GM23338 (cell line): ENCODE data around the gene RNH1. TPM values are rescaled to one million over a fixed set of nuclear protein-coding genes. Genes with fewer than 3 reads are reported as not detected.

ENCODE experiments used
- ATAC-seq: fragments of 200-7000 bp; cut with Tn5 transposase; 3 replicates; pipeline ENCODE4 v1.9.1; 2020
- DNase-seq: peaks from one replicate; pipeline ENCODE4 v3.0.0-alpha.2; 2015; ENCODE audit warnings: low spot score
- H2AFZ ChIP-seq: fragments of 200-600 bp; sonication (generic); 2 replicates; pipeline ENCODE4 v1.8.0; 2016; ENCODE audit warnings: antibody characterized with exemption, mild to moderate bottlenecking, moderate library complexity
- H3F3A ChIP-seq: fragments of 200-600 bp; sonication (generic); replicated peaks from 2 replicates; pipeline ENCODE4 v1.8.0; 2017; ENCODE audit warnings: antibody characterized with exemption, mixed run types, low read depth
- H3K27ac ChIP-seq: fragments of 200-600 bp; sonication (generic); 2 replicates; pipeline ENCODE4 v1.6.1; 2016; ENCODE audit warnings: low read depth
- H3K27me3 ChIP-seq: fragments of 200-600 bp; sonication (generic); 2 replicates; pipeline ENCODE4 v1.8.0; 2016; ENCODE audit warnings: mild to moderate bottlenecking, mixed run types, moderate library complexity; ENCODE audit not compliant: insufficient read depth
- H3K36me3 ChIP-seq: fragments of 200-600 bp; sonication (generic); 2 replicates; pipeline ENCODE4 v1.8.0; 2016; ENCODE audit warnings: mild to moderate bottlenecking; ENCODE audit not compliant: insufficient read depth
- H3K4me1 ChIP-seq: fragments of 200-600 bp; sonication (generic); 2 replicates; pipeline ENCODE4 v1.8.0; 2016; ENCODE audit warnings: mild to moderate bottlenecking, moderate library complexity; ENCODE audit not compliant: insufficient read depth
- H3K4me2 ChIP-seq: fragments of 200-600 bp; sonication (generic); 2 replicates; pipeline ENCODE4 v1.7.1; 2017; ENCODE audit warnings: mixed run types
- H3K4me3 ChIP-seq: fragments of 200-600 bp; sonication (generic); 2 replicates; pipeline ENCODE4 v1.6.1; 2016; ENCODE audit warnings: mixed run types
- H3K79me2 ChIP-seq: fragments of 200-600 bp; sonication (generic); replicated peaks from 2 replicates; pipeline ENCODE4 v1.8.0; 2017; ENCODE audit warnings: mild to moderate bottlenecking; ENCODE audit not compliant: insufficient read depth
- H3K9me2 ChIP-seq: fragments of 200-600 bp; sonication (generic); 2 replicates; pipeline ENCODE4 v1.8.0; 2017; ENCODE audit not compliant: insufficient read depth
- H4K20me1 ChIP-seq: fragments of 200-600 bp; sonication (generic); replicated peaks from 2 replicates; pipeline ENCODE4 v1.8.0; 2017; ENCODE audit warnings: mild to moderate bottlenecking; ENCODE audit not compliant: insufficient read depth
- H3K27ac Mint-ChIP-seq: 2 replicates; pipeline ENCODE4 v1.8.0; 2020; ENCODE audit warnings: inconsistent platforms, mild to moderate bottlenecking, moderate library complexity, mixed read lengths
- H3K27me3 Mint-ChIP-seq: 3 replicates; pipeline ENCODE4 v1.8.0; 2022; ENCODE audit warnings: low read depth, mild to moderate bottlenecking, moderate library complexity, mixed read lengths, inconsistent platforms; ENCODE audit not compliant: insufficient read depth, poor library complexity
- H3K36me3 Mint-ChIP-seq: 3 replicates; pipeline ENCODE4 v1.8.0; 2021; ENCODE audit warnings: low read depth, mild to moderate bottlenecking, inconsistent platforms, moderate library complexity, mixed read lengths
- H3K4me1 Mint-ChIP-seq: 3 replicates; pipeline ENCODE4 v1.8.0; 2020; ENCODE audit warnings: mild to moderate bottlenecking, inconsistent platforms, mixed read lengths
- H3K4me3 Mint-ChIP-seq: 3 replicates; pipeline ENCODE4 v1.8.0; 2021; ENCODE audit warnings: moderate library complexity, mild to moderate bottlenecking, inconsistent platforms, mixed read lengths
- H3K9me3 Mint-ChIP-seq: 3 replicates; pipeline ENCODE4 v1.8.0; 2020; ENCODE audit warnings: moderate library complexity, mild to moderate bottlenecking, inconsistent platforms, mixed read lengths
- CREB1 ChIP-seq: fragments of 250-450 bp; sonication (Bioruptor Pico); IDR thresholded peaks from 2 replicates; pipeline ENCODE4 v1.5.0; 2020; ENCODE audit warnings: low read depth, mild to moderate bottlenecking, moderate library complexity
- EZH2 ChIP-seq: fragments of 200-600 bp; sonication (generic); IDR thresholded peaks from one replicate; pipeline ENCODE4 v1.8.0; 2017; ENCODE audit warnings: antibody characterized with exemption, mild to moderate bottlenecking, low read depth; ENCODE audit not compliant: unreplicated experiment
- EZH2phosphoT487 ChIP-seq: fragments of 200-600 bp; sonication (generic); IDR thresholded peaks from one replicate; pipeline ENCODE4 v1.8.1; 2018; ENCODE audit warnings: antibody characterized with exemption; ENCODE audit not compliant: unreplicated experiment
- NANOG ChIP-seq: IDR thresholded peaks from 2 replicates; pipeline ENCODE4 v1.6.1; 2016; ENCODE audit warnings: antibody characterized with exemption, borderline replicate concordance
- POLR2AphosphoS5 ChIP-seq: IDR thresholded peaks from 2 replicates; pipeline ENCODE4 v1.6.1; 2016; ENCODE audit warnings: antibody characterized with exemption, low read depth
- STAT1 ChIP-seq: IDR thresholded peaks from one replicate; pipeline ENCODE4 v1.6.1; 2016; ENCODE audit warnings: antibody characterized with exemption; ENCODE audit not compliant: unreplicated experiment
- ZNF114 ChIP-seq: fragments of 250-450 bp; sonication (Bioruptor Pico); IDR thresholded peaks from 2 replicates; pipeline ENCODE4 v1.5.0; 2020; ENCODE audit warnings: mild to moderate bottlenecking, moderate library complexity
- ZNF331 ChIP-seq: fragments of 250-450 bp; sonication (Bioruptor Pico); IDR thresholded peaks from 2 replicates; pipeline ENCODE4 v1.5.0; 2020; ENCODE audit warnings: low read depth, mild to moderate bottlenecking, moderate library complexity
- polyA plus RNA-seq: library from polyadenylated mRNA; unstranded; fragments of >200 nt; fragmentation: Nextera tagmentation; extraction: Ambion mirVana; gene quantifications from 2 replicates; pipeline ENCODE4 v1.2.1, GENCODE V29; 2016
- total RNA-seq: library from RNA; depleted of rRNA; stranded (reverse); fragments of >200 nt; shearing (Covaris generic); gene quantifications from 2 replicates; pipeline ENCODE4 v1.2.3, GENCODE V29; 2014
- TF ChIP-seq, protein P1 (sequence below): fragments of 250-450 bp; sonication (Bioruptor Pico); IDR thresholded peaks from 2 replicates; pipeline ENCODE4 v1.5.0; 2020; ENCODE audit warnings: mild to moderate bottlenecking, moderate library complexity
- TF ChIP-seq, protein P2 (sequence below): IDR thresholded peaks from 2 replicates; pipeline ENCODE4 v1.6.1; 2016; ENCODE audit warnings: antibody characterized with exemption

The RNH1 gene
- total and polyA plus RNA-seq, 2 experiments from 2014 or later = 33.3 to 56.3 TPM

DNA sequence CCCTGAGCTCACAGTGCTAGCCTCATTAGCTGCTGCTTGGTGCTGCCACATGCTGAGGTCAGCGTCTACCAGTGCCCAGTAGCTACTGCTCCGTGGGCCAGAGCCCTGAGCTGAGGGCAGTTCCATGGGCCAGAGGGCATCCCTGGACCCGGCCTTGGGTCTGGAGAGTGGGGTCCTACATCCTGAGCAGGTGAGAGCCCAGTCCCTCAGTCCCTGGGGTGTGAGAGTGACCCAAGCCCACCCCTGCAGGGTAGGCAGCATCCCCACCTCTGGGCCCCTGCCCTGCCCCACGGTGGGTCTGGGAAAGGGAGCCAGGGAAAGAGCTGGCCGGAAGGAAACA is 43.7 kb upstream of the RNH1 start (continued):
- TF ChIP-seq, protein P1, sequence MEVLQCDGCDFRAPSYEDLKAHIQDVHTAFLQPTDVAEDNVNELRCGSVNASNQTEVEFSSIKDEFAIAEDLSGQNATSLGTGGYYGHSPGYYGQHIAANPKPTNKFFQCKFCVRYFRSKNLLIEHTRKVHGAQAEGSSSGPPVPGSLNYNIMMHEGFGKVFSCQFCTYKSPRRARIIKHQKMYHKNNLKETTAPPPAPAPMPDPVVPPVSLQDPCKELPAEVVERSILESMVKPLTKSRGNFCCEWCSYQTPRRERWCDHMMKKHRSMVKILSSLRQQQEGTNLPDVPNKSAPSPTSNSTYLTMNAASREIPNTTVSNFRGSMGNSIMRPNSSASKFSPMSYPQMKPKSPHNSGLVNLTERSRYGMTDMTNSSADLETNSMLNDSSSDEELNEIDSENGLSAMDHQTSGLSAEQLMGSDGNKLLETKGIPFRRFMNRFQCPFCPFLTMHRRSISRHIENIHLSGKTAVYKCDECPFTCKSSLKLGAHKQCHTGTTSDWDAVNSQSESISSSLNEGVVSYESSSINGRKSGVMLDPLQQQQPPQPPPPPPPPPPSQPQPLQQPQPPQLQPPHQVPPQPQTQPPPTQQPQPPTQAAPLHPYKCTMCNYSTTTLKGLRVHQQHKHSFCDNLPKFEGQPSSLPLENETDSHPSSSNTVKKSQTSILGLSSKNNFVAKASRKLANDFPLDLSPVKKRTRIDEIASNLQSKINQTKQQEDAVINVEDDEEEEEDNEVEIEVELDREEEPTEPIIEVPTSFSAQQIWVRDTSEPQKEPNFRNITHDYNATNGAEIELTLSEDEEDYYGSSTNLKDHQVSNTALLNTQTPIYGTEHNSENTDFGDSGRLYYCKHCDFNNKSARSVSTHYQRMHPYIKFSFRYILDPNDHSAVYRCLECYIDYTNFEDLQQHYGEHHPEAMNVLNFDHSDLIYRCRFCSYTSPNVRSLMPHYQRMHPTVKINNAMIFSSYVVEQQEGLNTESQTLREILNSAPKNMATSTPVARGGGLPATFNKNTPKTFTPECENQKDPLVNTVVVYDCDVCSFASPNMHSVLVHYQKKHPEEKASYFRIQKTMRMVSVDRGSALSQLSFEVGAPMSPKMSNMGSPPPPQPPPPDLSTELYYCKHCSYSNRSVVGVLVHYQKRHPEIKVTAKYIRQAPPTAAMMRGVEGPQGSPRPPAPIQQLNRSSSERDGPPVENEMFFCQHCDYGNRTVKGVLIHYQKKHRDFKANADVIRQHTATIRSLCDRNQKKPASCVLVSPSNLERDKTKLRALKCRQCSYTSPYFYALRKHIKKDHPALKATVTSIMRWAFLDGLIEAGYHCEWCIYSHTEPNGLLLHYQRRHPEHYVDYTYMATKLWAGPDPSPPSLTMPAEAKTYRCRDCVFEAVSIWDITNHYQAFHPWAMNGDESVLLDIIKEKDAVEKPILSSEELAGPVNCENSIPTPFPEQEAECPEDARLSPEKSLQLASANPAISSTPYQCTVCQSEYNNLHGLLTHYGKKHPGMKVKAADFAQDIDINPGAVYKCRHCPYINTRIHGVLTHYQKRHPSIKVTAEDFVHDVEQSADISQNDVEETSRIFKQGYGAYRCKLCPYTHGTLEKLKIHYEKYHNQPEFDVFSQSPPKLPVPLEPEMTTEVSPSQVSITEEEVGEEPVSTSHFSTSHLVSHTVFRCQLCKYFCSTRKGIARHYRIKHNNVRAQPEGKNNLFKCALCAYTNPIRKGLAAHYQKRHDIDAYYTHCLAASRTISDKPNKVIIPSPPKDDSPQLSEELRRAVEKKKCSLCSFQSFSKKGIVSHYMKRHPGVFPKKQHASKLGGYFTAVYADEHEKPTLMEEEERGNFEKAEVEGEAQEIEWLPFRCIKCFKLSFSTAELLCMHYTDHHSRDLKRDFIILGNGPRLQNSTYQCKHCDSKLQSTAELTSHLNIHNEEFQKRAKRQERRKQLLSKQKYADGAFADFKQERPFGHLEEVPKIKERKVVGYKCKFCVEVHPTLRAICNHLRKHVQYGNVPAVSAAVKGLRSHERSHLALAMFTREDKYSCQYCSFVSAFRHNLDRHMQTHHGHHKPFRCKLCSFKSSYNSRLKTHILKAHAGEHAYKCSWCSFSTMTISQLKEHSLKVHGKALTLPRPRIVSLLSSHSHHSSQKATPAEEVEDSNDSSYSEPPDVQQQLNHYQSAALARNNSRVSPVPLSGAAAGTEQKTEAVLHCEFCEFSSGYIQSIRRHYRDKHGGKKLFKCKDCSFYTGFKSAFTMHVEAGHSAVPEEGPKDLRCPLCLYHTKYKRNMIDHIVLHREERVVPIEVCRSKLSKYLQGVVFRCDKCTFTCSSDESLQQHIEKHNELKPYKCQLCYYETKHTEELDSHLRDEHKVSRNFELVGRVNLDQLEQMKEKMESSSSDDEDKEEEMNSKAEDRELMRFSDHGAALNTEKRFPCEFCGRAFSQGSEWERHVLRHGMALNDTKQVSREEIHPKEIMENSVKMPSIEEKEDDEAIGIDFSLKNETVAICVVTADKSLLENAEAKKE = no peak
- no peak for TF ChIP-seq STAT1
- TF ChIP-seq, protein P2, sequence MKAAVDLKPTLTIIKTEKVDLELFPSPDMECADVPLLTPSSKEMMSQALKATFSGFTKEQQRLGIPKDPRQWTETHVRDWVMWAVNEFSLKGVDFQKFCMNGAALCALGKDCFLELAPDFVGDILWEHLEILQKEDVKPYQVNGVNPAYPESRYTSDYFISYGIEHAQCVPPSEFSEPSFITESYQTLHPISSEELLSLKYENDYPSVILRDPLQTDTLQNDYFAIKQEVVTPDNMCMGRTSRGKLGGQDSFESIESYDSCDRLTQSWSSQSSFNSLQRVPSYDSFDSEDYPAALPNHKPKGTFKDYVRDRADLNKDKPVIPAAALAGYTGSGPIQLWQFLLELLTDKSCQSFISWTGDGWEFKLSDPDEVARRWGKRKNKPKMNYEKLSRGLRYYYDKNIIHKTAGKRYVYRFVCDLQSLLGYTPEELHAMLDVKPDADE = no peak
- no peak for TF ChIP-seq CREB1
- TF ChIP-seq EZH2 = no peak
- TF ChIP-seq NANOG = no peak
- no peak for TF ChIP-seq POLR2AphosphoS5
- TF ChIP-seq EZH2phosphoT487 = no peak

DNA sequence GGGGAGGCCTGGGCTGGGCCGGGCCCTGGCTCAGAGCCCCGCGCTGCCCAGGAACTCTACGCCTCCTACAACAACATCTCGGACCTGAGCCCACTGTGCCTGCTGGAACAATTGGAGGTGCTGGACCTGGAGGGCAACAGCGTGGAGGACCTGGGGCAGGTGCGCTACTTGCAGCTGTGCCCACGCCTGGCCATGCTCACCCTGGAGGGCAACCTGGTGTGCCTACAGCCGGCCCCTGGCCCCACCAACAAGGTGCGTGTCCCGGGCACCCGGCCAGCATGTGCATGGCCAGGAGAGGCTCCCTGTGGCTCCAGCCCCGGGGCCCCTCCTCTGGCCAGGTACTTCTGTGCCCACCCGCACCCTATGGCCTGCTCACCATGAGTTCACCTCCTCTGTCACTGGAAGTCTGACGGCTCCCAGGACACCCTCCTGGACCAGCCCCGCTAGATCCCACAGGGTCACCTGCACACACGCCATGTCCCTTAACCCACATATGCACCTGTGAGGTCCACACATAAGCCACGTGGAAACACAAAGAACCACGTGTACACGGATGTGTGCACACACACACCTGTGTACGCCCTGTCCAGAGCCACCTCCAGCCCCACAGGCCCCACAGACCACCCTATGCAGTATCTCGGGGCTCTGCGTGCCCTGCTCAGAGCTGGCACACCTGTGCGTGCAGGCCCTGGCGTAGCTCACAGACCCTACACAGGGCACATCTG is 43.1 kb upstream of the RNH1 start:
- Histone ChIP-seq H3K79me2 (no peaks in the 10 kb centered on the region), H2AFZ (no peak overlapping the region), H3K4me1 (no peaks in the 10 kb centered on the region), H3K4me2 (no peak overlapping the region), H3K9me2 (no peaks in the 10 kb centered on the region), H3K36me3 (no peaks in the 10 kb centered on the region), H4K20me1 (no peaks in the 10 kb centered on the region), H3K27ac (no peak overlapping the region), H3F3A (0 out of 2 replicates have a peak, but pooled peaks cover 7% of the 10 kb centered on the region), H3K4me3 (no peak overlapping the region), H3K27me3 (no peaks in the 10 kb centered on the region)
- no peak for DNase-seq
- Mint-ChIP-seq H3K9me3 (no peaks in the 10 kb centered on the region), H3K4me1 (no peaks in the 10 kb centered on the region; the same call in 2 of the 3 replicates), H3K27ac (no peak overlapping the region), H3K27me3 (peaks cover 8% of the 10 kb centered on the region), H3K4me3 (no peak overlapping the region), H3K36me3 (no peaks in the 10 kb centered on the region)
- no peak for ATAC-seq
- TF ChIP-seq STAT1 = no peak
- no peak for TF ChIP-seq ZNF114 (CRISPR knock-in tag)
- TF ChIP-seq CREB1 = no peak
- TF ChIP-seq ZNF331 = no peak
- no peak for TF ChIP-seq POLR2AphosphoS5
- no peak for TF ChIP-seq EZH2
- no peak for TF ChIP-seq NANOG
